PC-9 (cell line): Measurements from ENCODE around the gene NAA10. TPM values are rescaled to one million over a fixed set of nuclear protein-coding genes. Genes with fewer than 3 reads are reported as not detected.

Source experiments
- Bru-seq: library from RNA; stranded (reverse); fragments of 400-500 nt; gene quantifications from one replicate; lab custom pipeline; 2021; lab: Mats Ljungman, UMichigan
- BruChase-seq, 2 experiments: library from RNA; stranded (reverse); fragments of 400-500 nt; gene quantifications; one replicate each; lab custom pipeline; 2021; lab: Mats Ljungman, UMichigan
- BruUV-seq: library from RNA; stranded (reverse); fragments of 400-500 nt; replicated peaks from 2 replicates; lab custom pipeline; 2021; lab: Mats Ljungman, UMichigan
- CTCF ChIA-PET: fragments of 300-600 bp; sonication (Branson Sonifier 250); formaldehyde crosslinking; loops from one replicate; lab custom pipeline; 2022; ENCODE audit warnings: antibody characterized with exemption; lab: Charles Lee
- POLR2A ChIA-PET: fragments of 300-600 bp; sonication (Branson Sonifier 250); formaldehyde crosslinking; loops from one replicate; lab custom pipeline; 2022; ENCODE audit warnings: antibody characterized with exemption; ENCODE audit not compliant: unreplicated experiment; lab: Charles Lee
- DNase-seq, 2 experiments: peaks; one replicate each; pipeline versions ENCODE4 v3.0.0 to v3.0.0-alpha.2; 2015 to 2022; ENCODE audit warnings: mixed read lengths in 1 of 2
- H2AFZ ChIP-seq: fragments of 200-600 bp; sonication (generic); 2 replicates; pipeline ENCODE4 v1.8.1; 2017; ENCODE audit warnings: antibody characterized with exemption
- H3F3A ChIP-seq: fragments of 200-600 bp; sonication (generic); 2 replicates; pipeline ENCODE4 v1.8.1; 2017; ENCODE audit warnings: antibody characterized with exemption, mild to moderate bottlenecking, low read depth; ENCODE audit not compliant: insufficient read depth
- H3K27ac ChIP-seq: fragments of 200-600 bp; sonication (generic); 2 replicates; pipeline ENCODE4 v1.6.1; 2016; ENCODE audit warnings: mixed run types
- H3K27me3 ChIP-seq: fragments of 200-600 bp; sonication (generic); 2 replicates; pipeline ENCODE4 v1.6.1; 2016; ENCODE audit warnings: low read depth, mixed run types; ENCODE audit not compliant: insufficient read depth
- H3K36me3 ChIP-seq: fragments of 200-600 bp; sonication (generic); 2 replicates; pipeline ENCODE4 v1.6.1; 2016; ENCODE audit warnings: low read depth, mixed run types
- H3K4me1 ChIP-seq: fragments of 200-600 bp; sonication (generic); replicated peaks from 2 replicates; pipeline ENCODE4 v1.6.1; 2016; ENCODE audit warnings: mixed run types; ENCODE audit not compliant: insufficient read depth
- H3K4me2 ChIP-seq: fragments of 200-600 bp; sonication (generic); 2 replicates; pipeline ENCODE4 v1.6.1; 2017; ENCODE audit warnings: mixed run types
- H3K4me3 ChIP-seq: fragments of 200-600 bp; sonication (generic); 2 replicates; pipeline ENCODE4 v1.6.1; 2016; ENCODE audit warnings: mixed run types
- H3K79me2 ChIP-seq: fragments of 200-600 bp; sonication (generic); 2 replicates; pipeline ENCODE4 v1.6.1; 2017; ENCODE audit warnings: low read depth, mixed run types
- H3K9me2 ChIP-seq: fragments of 200-600 bp; sonication (generic); 2 replicates; pipeline ENCODE4 v1.8.1; 2017; ENCODE audit warnings: mild to moderate bottlenecking; ENCODE audit not compliant: insufficient read depth
- H3K9me3 ChIP-seq: fragments of 200-600 bp; sonication (generic); 2 replicates; pipeline ENCODE4 v1.8.1; 2016; ENCODE audit warnings: low read depth; ENCODE audit not compliant: insufficient read depth
- H4K20me1 ChIP-seq: fragments of 200-600 bp; sonication (generic); 2 replicates; pipeline ENCODE4 v1.8.1; 2017; ENCODE audit not compliant: insufficient read depth
- EZH2 ChIP-seq: fragments of 200-600 bp; sonication (generic); IDR thresholded peaks from 2 replicates; pipeline ENCODE4 v1.8.0; 2017; ENCODE audit warnings: antibody characterized with exemption, low read depth
- intact Hi-C: fragments of 100-400 bp; cut with micrococcal nuclease; formaldehyde crosslinking; loops from one replicate; pipeline ENCODE4 v1.10.0; 2022; ENCODE audit not compliant: unreplicated experiment
- long read RNA-seq: library from polyadenylated mRNA; stranded (forward); transcript quantifications from one replicate; pipeline ENCODE4 v2.0.0, GENCODE V29; 2022
- total RNA-seq: library from RNA; stranded (reverse); gene quantifications from 2 replicates; pipeline ENCODE4 v1.2.3, GENCODE V29; 2021
- TF ChIP-seq, protein P1 (sequence below): fragments of 200-600 bp; sonication (generic); conservative IDR thresholded peaks from 2 replicates; pipeline ENCODE4 v1.6.1; 2017; ENCODE audit warnings: mixed run types, antibody characterized with exemption, mild to moderate bottlenecking, moderate library complexity

Gene NAA10
- total RNA-seq: 181 and 189 TPM in 2 replicates
- Bru-seq, nascent RNA: percentile 80 among the genes with signal in this experiment
- percentile 87 among the genes with signal in this experiment for BruChase-seq, experiment 1, labeled RNA remaining after a 2-hour chase
- BruChase-seq, experiment 2, labeled RNA remaining after a 6-hour chase: percentile 89 among the genes with signal in this experiment
- long read RNA-seq, transcript NAA10-208 (8 exons, 1,772 nt): major isoform, 121 of 145 reads
- long read RNA-seq, partial matches to known transcripts: 1 of 145 reads
- long read RNA-seq, other reads (novel, unspliced or antisense): 16 of 145 reads

DNA sequence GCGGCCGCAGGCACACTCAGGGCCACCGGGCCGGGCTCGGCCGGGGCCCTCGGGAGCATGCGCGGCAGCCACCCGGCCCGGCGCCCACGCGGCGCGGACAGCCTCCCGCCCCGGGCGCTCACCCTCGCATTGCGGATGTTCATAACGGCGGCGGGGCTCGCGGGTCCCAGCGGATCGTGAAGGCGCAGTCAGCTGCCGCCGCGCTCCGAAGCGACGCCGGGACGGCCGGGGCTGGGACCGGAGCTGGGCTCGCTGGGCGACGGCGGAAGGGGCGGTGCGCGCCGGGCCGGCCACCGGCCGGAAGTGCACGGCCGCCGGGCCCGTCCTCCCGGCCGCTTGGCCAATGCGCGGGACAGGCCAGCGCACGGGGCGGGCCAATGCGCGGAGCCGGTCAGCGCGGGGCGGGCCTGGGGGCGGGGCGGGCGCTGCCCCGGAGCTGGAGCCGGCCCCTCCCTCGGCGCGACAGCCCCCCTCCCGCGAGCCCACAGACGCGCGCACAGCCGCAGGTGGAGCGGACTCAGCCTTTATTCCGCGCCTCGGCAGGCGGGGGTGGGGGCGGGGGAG is at the start of gene NAA10:
TSS of gene NAA10 (minus strand) at position 276 of the 564 bp plus-strand sequence. CDS start at position 143, 133 bp downstream.
- POLR2A ChIA-PET: interaction anchor here (0.6 kb wide), 2 partner anchors 168 to 464 kb away, joined by 3 to 6 read pairs; no protein-coding TSS in a partner anchor
- H3K27me3 ChIP-seq: no peaks in the 10 kb centered on the region
- H3K4me2 ChIP-seq: peak within 1 kb of the TSS; percentile 92
- H4K20me1 ChIP-seq: no peaks in the 10 kb centered on the region; the same call in 1 of the 2 replicates
- H3K4me3 ChIP-seq: peak within 1 kb of the TSS; percentile 85
- no peaks in the 10 kb centered on the region for H3K36me3 ChIP-seq
- H3K79me2 ChIP-seq: peaks cover 23% of the 10 kb centered on the region
- peak within 1 kb of the TSS; percentile 62 for H2AFZ ChIP-seq
- H3K4me1 ChIP-seq: no peaks in the 10 kb centered on the region
- TF ChIP-seq, protein P1, sequence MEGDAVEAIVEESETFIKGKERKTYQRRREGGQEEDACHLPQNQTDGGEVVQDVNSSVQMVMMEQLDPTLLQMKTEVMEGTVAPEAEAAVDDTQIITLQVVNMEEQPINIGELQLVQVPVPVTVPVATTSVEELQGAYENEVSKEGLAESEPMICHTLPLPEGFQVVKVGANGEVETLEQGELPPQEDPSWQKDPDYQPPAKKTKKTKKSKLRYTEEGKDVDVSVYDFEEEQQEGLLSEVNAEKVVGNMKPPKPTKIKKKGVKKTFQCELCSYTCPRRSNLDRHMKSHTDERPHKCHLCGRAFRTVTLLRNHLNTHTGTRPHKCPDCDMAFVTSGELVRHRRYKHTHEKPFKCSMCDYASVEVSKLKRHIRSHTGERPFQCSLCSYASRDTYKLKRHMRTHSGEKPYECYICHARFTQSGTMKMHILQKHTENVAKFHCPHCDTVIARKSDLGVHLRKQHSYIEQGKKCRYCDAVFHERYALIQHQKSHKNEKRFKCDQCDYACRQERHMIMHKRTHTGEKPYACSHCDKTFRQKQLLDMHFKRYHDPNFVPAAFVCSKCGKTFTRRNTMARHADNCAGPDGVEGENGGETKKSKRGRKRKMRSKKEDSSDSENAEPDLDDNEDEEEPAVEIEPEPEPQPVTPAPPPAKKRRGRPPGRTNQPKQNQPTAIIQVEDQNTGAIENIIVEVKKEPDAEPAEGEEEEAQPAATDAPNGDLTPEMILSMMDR: no peak
- TF ChIP-seq EZH2: no peak
- CTCF ChIA-PET: interaction anchor here (0.7 kb wide), 1 partner anchor 28 kb away, joined by 4 read pairs; no protein-coding TSS in a partner anchor
- H3F3A ChIP-seq: peaks cover 8% of the 10 kb centered on the region; the same call in 1 of the 2 replicates
- no peaks in the 10 kb centered on the region for H3K9me2 ChIP-seq
- H3K27ac ChIP-seq: no peak within 1 kb of the TSS
- peak in 1 of 2 experiments; percentile 87 for DNase-seq
- no TSS peak for BruUV-seq
- no peaks in the 10 kb centered on the region for H3K9me3 ChIP-seq
- intact Hi-C loops: loop anchor here (2.0 kb wide), 1 partner anchor 210 kb away; the partner anchor contains the start of genes ABCD1 and BCAP31

DNA sequence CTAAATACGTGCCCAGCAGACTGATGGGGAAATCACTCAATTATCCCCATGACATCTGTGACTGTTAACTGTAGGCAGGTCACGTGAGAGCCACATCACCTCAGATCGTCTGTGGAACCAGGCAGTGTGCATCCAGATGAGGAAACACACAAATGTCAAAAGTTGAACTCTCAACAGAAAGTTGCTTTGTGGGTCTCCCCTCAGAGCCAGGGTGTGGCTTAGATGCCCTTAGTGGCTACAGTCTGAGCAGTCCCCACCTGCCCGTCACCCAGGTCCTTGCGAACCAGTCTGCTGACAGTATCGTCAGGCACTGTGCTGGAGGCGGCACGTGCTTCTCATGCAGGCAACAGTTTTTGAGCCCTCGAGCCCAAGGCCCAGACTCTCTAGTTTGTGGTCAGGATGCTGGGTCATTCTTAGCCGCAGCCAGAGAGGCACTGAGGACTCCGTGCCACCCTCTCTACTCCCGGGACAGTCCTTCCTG is 48.5 kb upstream of the NAA10 start:
- no peaks in the 10 kb centered on the region for H3K4me1 ChIP-seq
- no peaks in the 10 kb centered on the region for H3K36me3 ChIP-seq
- no peaks in the 10 kb centered on the region for H3K27me3 ChIP-seq
- no peak overlapping the region for H3K27ac ChIP-seq
- no peaks in the 10 kb centered on the region for H3K9me2 ChIP-seq
- H3F3A ChIP-seq: no peaks in the 10 kb centered on the region
- H2AFZ ChIP-seq: no peak overlapping the region
- POLR2A ChIA-PET: no interaction called here
- TF ChIP-seq EZH2: no peak
- TF ChIP-seq, protein P1: no peak
- CTCF ChIA-PET: no interaction called here
- intact Hi-C loops: no loop called here
- no peaks in the 10 kb centered on the region for H3K9me3 ChIP-seq
- H3K4me2 ChIP-seq: no peak overlapping the region
- H3K79me2 ChIP-seq: no peaks in the 10 kb centered on the region
- no peak overlapping the region for H3K4me3 ChIP-seq
- no peaks in the 10 kb centered on the region for H4K20me1 ChIP-seq
- no TSS peak for BruUV-seq
- DNase-seq: no peak

DNA sequence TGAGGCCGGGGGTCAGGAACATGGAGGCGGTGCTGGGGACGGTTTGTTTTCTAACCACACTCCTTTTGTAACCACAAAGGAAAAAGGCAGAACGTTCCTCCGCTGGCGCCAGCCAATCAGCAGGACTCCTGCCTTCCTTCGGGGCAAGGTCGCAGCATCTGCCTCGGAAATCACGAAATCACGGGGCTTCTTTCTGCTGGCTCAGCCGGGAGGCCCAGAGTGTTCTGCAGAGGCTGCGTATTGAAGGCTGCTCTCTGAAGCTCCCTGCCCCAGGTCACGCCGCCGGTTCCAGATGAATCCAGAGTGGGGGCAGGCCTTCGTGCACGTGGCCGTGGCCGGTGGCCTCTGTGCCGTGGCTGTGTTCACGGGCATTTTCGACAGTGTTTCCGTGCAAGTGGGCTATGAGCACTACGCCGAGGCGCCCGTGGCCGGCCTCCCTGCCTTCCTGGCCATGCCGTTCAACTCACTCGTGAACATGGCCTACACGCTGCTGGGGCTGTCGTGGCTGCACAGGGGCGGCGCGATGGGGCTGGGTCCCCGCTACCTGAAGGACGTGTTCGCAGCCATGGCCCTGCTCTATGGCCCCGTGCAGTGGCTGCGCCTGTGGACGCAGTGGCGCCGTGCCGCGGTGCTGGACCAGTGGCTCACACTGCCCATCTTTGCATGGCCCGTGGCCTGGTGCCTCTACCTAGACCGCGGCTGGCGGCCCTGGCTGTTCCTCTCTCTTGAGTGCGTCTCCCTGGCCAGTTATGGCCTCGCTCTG is 47.1 kb upstream of the NAA10 start:
- no peaks in the 10 kb centered on the region for H3K79me2 ChIP-seq
- no peaks in the 10 kb centered on the region for H3K27me3 ChIP-seq
- H3K4me1 ChIP-seq: no peaks in the 10 kb centered on the region
- CTCF ChIA-PET: no interaction called here
- H3K36me3 ChIP-seq: no peaks in the 10 kb centered on the region
- no peak for DNase-seq
- no peak overlapping the region for H2AFZ ChIP-seq
- intact Hi-C loops: no loop called here
- no peak overlapping the region for H3K27ac ChIP-seq
- BruUV-seq: no TSS peak
- H4K20me1 ChIP-seq: no peaks in the 10 kb centered on the region
- TF ChIP-seq EZH2: no peak
- TF ChIP-seq, protein P1: no peak
- no peak overlapping the region for H3K4me2 ChIP-seq
- no peaks in the 10 kb centered on the region for H3K9me2 ChIP-seq
- no peak overlapping the region for H3K4me3 ChIP-seq
- H3K9me3 ChIP-seq: no peaks in the 10 kb centered on the region
- POLR2A ChIA-PET: no interaction called here
- no peaks in the 10 kb centered on the region for H3F3A ChIP-seq
